K562 (cell line): ENCODE measurements around the gene GPR152. TPM values are rescaled to one million over a fixed set of nuclear protein-coding genes. Genes with fewer than 3 reads are reported as not detected.

Experiments used
- CBFA2T3 ChIP-seq: fragments of 450-650 bp; IDR thresholded peaks from 2 replicates; pipeline ENCODE4 v1.6.1; 2017
- EP400 ChIP-seq: fragments of 450-650 bp; IDR thresholded peaks from 2 replicates; pipeline ENCODE4 v1.6.1; 2017; ENCODE audit warnings: antibody characterized with exemption, mild to moderate bottlenecking, moderate library complexity
- ESRRA ChIP-seq: fragments of 450-650 bp; IDR thresholded peaks from 2 replicates; pipeline ENCODE4 v1.6.1; 2014; ENCODE audit warnings: low read depth, mild to moderate bottlenecking, moderate library complexity, borderline replicate concordance
- NR2C1 ChIP-seq, 2 experiments: fragments of 450-650 bp; IDR thresholded peaks; 2 replicates each; pipeline ENCODE4 v1.6.1; 2017; ENCODE audit warnings: mild to moderate bottlenecking in 2 of 2, antibody characterized with exemption in 1 of 2, inconsistent platforms in 1 of 2, missing compliant biosample characterization in 1 of 2, missing genetic modification characterization in 1 of 2
- SOX6 ChIP-seq: fragments of 450-650 bp; IDR thresholded peaks from 2 replicates; pipeline ENCODE4 v1.6.1; 2014; ENCODE audit warnings: mild to moderate bottlenecking
- polyA plus RNA-seq, 8 experiments: library from polyadenylated mRNA; depleted of rRNA in 4 of 8; stranded (reverse) in 5 of 8; unstranded in 3 of 8; fragments of >200 nt; fragmentation: Nextera tagmentation in 2 of 8; fragmentation: Illumina TruSeq in 1 of 8; extraction: Ambion mirVana in 2 of 8; extraction: Trizol in 1 of 8; gene quantifications; 2 replicates each; pipeline versions ENCODE4 v1.2.1 to v1.2.3, GENCODE V29; 2011 to 2014; ENCODE audit warnings: inconsistent platforms in 1 of 8, missing spikeins in 1 of 8
- total RNA-seq, 7 experiments: library from RNA; depleted of rRNA in 6 of 7; stranded (reverse); fragments of >200 nt in 6 of 7; fragmentation: Illumina TruSeq in 2 of 7; extraction: Trizol in 2 of 7; gene quantifications; 2 replicates each; pipeline versions ENCODE4 v1.2.1 to v1.2.3, GENCODE V29; 2011 to 2021; ENCODE audit warnings: low replicate concordance in 1 of 7
- TF ChIP-seq, protein P1 (sequence below): fragments of 450-650 bp; IDR thresholded peaks from 2 replicates; pipeline ENCODE4 v1.6.1; 2016; ENCODE audit warnings: mild to moderate bottlenecking, moderate library complexity

GPR152 gene
- total and polyA plus RNA-seq, 9 of the 15 experiments (the other 6 are each of a cell fraction or from before 2014, with no cell fraction given), result not detected

DNA sequence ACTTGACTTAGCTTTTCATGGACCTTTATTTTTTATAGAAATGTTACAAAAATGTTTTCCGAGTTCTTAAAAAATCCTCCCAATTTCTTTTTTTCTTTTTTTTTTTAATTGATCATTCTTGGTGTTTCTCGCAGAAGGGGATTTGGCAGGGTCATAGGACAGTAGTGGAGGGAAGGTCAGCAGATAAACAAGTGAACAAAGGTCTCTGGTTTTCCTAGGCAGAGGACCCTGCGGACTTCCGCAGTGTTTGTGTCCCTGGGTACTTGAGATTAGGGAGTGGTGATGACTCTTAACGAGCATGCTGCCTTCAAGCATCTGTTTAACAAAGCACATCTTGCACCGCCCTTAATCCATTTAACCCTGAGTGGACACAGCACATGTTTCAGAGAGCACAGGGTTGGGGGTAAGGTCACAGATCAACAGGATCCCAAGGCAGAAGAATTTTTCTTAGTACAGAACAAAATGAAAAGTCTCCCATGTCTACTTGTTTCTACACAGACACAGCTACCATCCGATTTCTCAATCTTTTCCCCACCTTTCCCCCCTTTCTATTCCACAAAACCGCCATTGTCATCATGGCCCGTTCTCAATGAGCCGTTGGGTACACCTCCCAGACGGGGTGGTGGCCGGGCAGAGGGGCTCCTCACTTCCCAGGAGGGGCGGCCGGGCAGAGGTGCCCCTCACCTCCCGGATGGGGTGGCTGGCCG, 25.0 kb upstream of the GPR152 start (continued):
- TF ChIP-seq, protein P1, sequence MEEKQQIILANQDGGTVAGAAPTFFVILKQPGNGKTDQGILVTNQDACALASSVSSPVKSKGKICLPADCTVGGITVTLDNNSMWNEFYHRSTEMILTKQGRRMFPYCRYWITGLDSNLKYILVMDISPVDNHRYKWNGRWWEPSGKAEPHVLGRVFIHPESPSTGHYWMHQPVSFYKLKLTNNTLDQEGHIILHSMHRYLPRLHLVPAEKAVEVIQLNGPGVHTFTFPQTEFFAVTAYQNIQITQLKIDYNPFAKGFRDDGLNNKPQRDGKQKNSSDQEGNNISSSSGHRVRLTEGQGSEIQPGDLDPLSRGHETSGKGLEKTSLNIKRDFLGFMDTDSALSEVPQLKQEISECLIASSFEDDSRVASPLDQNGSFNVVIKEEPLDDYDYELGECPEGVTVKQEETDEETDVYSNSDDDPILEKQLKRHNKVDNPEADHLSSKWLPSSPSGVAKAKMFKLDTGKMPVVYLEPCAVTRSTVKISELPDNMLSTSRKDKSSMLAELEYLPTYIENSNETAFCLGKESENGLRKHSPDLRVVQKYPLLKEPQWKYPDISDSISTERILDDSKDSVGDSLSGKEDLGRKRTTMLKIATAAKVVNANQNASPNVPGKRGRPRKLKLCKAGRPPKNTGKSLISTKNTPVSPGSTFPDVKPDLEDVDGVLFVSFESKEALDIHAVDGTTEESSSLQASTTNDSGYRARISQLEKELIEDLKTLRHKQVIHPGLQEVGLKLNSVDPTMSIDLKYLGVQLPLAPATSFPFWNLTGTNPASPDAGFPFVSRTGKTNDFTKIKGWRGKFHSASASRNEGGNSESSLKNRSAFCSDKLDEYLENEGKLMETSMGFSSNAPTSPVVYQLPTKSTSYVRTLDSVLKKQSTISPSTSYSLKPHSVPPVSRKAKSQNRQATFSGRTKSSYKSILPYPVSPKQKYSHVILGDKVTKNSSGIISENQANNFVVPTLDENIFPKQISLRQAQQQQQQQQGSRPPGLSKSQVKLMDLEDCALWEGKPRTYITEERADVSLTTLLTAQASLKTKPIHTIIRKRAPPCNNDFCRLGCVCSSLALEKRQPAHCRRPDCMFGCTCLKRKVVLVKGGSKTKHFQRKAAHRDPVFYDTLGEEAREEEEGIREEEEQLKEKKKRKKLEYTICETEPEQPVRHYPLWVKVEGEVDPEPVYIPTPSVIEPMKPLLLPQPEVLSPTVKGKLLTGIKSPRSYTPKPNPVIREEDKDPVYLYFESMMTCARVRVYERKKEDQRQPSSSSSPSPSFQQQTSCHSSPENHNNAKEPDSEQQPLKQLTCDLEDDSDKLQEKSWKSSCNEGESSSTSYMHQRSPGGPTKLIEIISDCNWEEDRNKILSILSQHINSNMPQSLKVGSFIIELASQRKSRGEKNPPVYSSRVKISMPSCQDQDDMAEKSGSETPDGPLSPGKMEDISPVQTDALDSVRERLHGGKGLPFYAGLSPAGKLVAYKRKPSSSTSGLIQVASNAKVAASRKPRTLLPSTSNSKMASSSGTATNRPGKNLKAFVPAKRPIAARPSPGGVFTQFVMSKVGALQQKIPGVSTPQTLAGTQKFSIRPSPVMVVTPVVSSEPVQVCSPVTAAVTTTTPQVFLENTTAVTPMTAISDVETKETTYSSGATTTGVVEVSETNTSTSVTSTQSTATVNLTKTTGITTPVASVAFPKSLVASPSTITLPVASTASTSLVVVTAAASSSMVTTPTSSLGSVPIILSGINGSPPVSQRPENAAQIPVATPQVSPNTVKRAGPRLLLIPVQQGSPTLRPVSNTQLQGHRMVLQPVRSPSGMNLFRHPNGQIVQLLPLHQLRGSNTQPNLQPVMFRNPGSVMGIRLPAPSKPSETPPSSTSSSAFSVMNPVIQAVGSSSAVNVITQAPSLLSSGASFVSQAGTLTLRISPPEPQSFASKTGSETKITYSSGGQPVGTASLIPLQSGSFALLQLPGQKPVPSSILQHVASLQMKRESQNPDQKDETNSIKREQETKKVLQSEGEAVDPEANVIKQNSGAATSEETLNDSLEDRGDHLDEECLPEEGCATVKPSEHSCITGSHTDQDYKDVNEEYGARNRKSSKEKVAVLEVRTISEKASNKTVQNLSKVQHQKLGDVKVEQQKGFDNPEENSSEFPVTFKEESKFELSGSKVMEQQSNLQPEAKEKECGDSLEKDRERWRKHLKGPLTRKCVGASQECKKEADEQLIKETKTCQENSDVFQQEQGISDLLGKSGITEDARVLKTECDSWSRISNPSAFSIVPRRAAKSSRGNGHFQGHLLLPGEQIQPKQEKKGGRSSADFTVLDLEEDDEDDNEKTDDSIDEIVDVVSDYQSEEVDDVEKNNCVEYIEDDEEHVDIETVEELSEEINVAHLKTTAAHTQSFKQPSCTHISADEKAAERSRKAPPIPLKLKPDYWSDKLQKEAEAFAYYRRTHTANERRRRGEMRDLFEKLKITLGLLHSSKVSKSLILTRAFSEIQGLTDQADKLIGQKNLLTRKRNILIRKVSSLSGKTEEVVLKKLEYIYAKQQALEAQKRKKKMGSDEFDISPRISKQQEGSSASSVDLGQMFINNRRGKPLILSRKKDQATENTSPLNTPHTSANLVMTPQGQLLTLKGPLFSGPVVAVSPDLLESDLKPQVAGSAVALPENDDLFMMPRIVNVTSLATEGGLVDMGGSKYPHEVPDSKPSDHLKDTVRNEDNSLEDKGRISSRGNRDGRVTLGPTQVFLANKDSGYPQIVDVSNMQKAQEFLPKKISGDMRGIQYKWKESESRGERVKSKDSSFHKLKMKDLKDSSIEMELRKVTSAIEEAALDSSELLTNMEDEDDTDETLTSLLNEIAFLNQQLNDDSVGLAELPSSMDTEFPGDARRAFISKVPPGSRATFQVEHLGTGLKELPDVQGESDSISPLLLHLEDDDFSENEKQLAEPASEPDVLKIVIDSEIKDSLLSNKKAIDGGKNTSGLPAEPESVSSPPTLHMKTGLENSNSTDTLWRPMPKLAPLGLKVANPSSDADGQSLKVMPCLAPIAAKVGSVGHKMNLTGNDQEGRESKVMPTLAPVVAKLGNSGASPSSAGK, result peak; percentile 61; the same call in 1 of the 2 replicates
- peak; percentile 70; the same call in 1 of the 2 replicates for TF ChIP-seq SOX6
- TF ChIP-seq EP400, result peak; percentile 69
- peak; percentile 87 for TF ChIP-seq CBFA2T3
- 0 out of 2 replicates have a peak, but pooled peaks have one; percentile 48 for TF ChIP-seq ESRRA
- peak; percentile 68 for TF ChIP-seq NR2C1 (IDR thresholded peaks at IDR 0.05)
- 0 out of 2 replicates have a peak, but pooled peaks have one; percentile 25 for TF ChIP-seq NR2C1 (tag; IDR thresholded peaks at IDR 0.05)
